Measurements from ENCODE around the gene BPIFB6. TPM values are rescaled to one million over a fixed set of nuclear protein-coding genes. Genes with fewer than 3 reads are reported as not detected.

BPIFB6 gene
- total and polyA plus RNA-seq, 2 donors (not counting 3 experiments of a cell fraction or from before 2014, with no cell fraction given): not detected

DNA sequence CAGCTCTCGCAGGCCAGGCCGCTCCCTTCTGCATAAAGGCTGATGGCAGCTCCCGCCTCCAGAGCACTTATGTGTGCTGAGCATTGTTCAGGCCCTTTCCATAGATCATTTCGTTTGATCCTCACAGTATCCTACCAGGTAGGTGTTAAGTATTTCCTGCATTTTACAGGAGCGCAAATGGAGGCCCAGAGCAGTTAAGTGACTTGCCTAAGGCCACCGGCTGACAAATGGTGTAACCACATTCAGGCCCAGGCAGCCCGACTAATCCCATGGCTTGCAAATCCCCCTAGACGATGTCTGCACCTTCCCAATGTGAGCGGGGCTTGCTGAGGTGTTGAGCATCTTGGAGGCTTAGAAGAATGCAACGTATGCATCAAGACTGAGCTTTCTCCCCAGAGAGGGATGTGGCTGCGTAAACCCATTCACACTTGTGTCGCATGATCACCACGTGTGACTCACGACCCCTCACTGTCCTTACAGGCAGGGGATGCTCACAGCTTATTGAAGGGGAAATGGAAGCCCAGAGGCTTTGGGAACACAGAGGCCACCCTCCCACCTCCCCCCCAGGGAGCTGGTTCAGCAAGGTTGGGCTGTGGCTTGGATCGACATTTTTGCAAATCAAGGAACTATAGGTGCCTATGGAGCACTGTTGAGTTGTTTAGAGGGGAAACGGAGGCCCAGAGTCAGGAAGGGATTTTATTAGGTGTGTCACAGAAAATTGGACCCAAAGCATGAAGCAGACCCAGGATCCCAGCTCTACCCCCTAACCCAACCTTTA lies 16.9 kb upstream of the BPIFB6 start:
- no peak overlapping the region for H3K4me3 ChIP-seq (replicated peaks in 1 of 3; ENCODE audit: insufficient read depth in 1 of 3, low read depth in 1 of 3, low read length in 3 of 3)
- H3K9ac ChIP-seq (replicated peaks; ENCODE audit: extremely low read depth, insufficient read depth, low read length): no peak overlapping the region
- H3K27ac ChIP-seq (ENCODE audit: insufficient read depth, low read depth, low read length): no peak overlapping the region
- no peaks in the 10 kb centered on the region for H3K9me1 ChIP-seq (replicated peaks; ENCODE audit: control insufficient read depth, extremely low read depth, insufficient read depth, low read length)
- no peaks in the 10 kb centered on the region for H3K79me2 ChIP-seq (ENCODE audit: control insufficient read depth, insufficient read depth, low read length)
- dilution Hi-C loops (cut with MboI; ENCODE audit: extremely low pct_ligation_motif_present, low sequenced_read_pairs) (no loop called here), intact Hi-C loops (cut with micrococcal nuclease) (no loop called here)
- no peaks in the 10 kb centered on the region for H3K27me3 ChIP-seq (ENCODE audit: control insufficient read depth in 2 of 2, insufficient read depth in 2 of 2, low read length in 2 of 2)
- TF ChIP-seq, protein P1, sequence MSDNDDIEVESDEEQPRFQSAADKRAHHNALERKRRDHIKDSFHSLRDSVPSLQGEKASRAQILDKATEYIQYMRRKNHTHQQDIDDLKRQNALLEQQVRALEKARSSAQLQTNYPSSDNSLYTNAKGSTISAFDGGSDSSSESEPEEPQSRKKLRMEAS (IDR thresholded peaks at IDR 0.05; ENCODE audit: insufficient read depth, insufficient read length): no peak
- TF ChIP-seq FOS (IDR thresholded peaks at IDR 0.05; ENCODE audit: borderline replicate concordance, insufficient read depth, low read length): no peak
- H3K36me3 ChIP-seq (ENCODE audit: control insufficient read depth in 2 of 2, extremely low read depth in 1 of 2, insufficient read depth in 2 of 2, low read length in 2 of 2): no peaks in the 10 kb centered on the region
- CTCF ChIA-PET: no interaction called here
- POLR2A ChIA-PET: no interaction called here
- no peaks in the 10 kb centered on the region for H3K9me3 ChIP-seq (replicated peaks; ENCODE audit: control insufficient read depth, insufficient read depth, low read length)
- BruUV-seq (replicated peaks): no TSS peak
- no peak overlapping the region for H3K4me2 ChIP-seq (ENCODE audit: insufficient read depth, low read length)
- no peaks in the 10 kb centered on the region for H4K20me1 ChIP-seq (replicated peaks; ENCODE audit: control insufficient read depth, extremely low read depth, insufficient read depth, low read length)
- DNase-seq (ENCODE audit: low read depth, low spot score) (no peak), FAIRE-seq (no peak)
- no peaks in the 10 kb centered on the region for H3K4me1 ChIP-seq (ENCODE audit: control insufficient read depth, extremely low read depth, insufficient read depth, low read length)
- H2AFZ ChIP-seq (ENCODE audit: low read depth, low read length): no peak overlapping the region

DNA sequence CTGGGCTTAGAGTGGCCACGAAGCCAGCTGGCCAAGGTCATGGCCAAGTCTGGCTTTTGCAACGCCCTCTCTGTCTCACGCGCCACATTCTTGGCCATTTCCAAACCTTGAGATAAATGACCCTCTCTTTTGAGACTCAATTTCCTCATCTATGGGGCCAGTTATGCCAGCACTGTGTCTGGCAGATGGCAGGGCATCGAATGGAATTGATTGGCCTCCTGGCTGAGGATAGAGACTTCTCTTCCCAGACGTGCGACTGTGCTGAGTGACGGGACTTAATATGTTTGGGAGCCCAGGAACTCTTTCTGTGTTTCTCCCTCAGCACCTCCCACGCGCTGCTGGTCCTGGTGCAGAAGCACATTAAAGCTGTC lies 16.3 kb upstream of the BPIFB6 start:
- no peaks in the 10 kb centered on the region for H3K27me3 ChIP-seq (ENCODE audit: control insufficient read depth in 2 of 2, insufficient read depth in 2 of 2, low read length in 2 of 2)
- TF ChIP-seq, protein P1 (IDR thresholded peaks at IDR 0.05; ENCODE audit: insufficient read depth, insufficient read length): no peak
- no peak for FAIRE-seq

More for the DNA sequence above, 16.3 kb upstream of the BPIFB6 start:
- Histone ChIP-seq H3K4me1 (ENCODE audit: control insufficient read depth, extremely low read depth, insufficient read depth, low read length) (no peaks in the 10 kb centered on the region), H3K27ac (ENCODE audit: insufficient read depth, low read depth, low read length) (no peak overlapping the region), H3K9ac (replicated peaks; ENCODE audit: extremely low read depth, insufficient read depth, low read length) (no peak overlapping the region), H3K9me3 (replicated peaks; ENCODE audit: control insufficient read depth, insufficient read depth, low read length) (no peaks in the 10 kb centered on the region), H3K4me2 (ENCODE audit: insufficient read depth, low read length) (no peak overlapping the region), H4K20me1 (replicated peaks; ENCODE audit: control insufficient read depth, extremely low read depth, insufficient read depth, low read length) (no peaks in the 10 kb centered on the region), H3K79me2 (ENCODE audit: control insufficient read depth, insufficient read depth, low read length) (no peaks in the 10 kb centered on the region), H3K36me3 (ENCODE audit: control insufficient read depth in 2 of 2, extremely low read depth in 1 of 2, insufficient read depth in 2 of 2, low read length in 2 of 2) (no peaks in the 10 kb centered on the region), H3K4me3 (replicated peaks in 1 of 3; ENCODE audit: insufficient read depth in 1 of 3, low read depth in 1 of 3, low read length in 3 of 3) (no peak overlapping the region), H2AFZ (ENCODE audit: low read depth, low read length) (no peak overlapping the region), H3K9me1 (replicated peaks; ENCODE audit: control insufficient read depth, extremely low read depth, insufficient read depth, low read length) (no peaks in the 10 kb centered on the region)
- CTCF ChIA-PET: no interaction called here
- dilution Hi-C loops (cut with MboI; ENCODE audit: extremely low pct_ligation_motif_present, low sequenced_read_pairs) (no loop called here), intact Hi-C loops (cut with micrococcal nuclease) (no loop called here)
- no TSS peak for BruUV-seq (replicated peaks)
- POLR2A ChIA-PET: no interaction called here
- no peak for DNase-seq (ENCODE audit: low read depth, low spot score)

Measured in endothelial cell of umbilical vein (primary cell).